ENCODE results near the gene SDC3.
"Not testable (repeated sequence)": the region's sequence is repeated elsewhere in the genome, so short reads cannot be mapped to it uniquely, and the experiment has no call there.

The SDC3 gene

GRCh38 chr1:30947212-30947611, 38.7 kb upstream of the SDC3 start:
- no peak overlapping the region for H3K9ac ChIP-seq (ENCODE audit: low read depth, low read length)
- peaks cover 90% of the 10 kb centered on the region for H3K36me3 ChIP-seq (ENCODE audit: insufficient read depth, low read length)
- H3K27me3 ChIP-seq (ENCODE audit: insufficient read depth, low read length): no peaks in the 10 kb centered on the region
- H3K4me1 ChIP-seq (ENCODE audit: insufficient read depth, low read length): no peaks in the 10 kb centered on the region
- no peaks in the 10 kb centered on the region for H3K9me3 ChIP-seq (ENCODE audit: insufficient read depth, low read depth, low read length)
- no peak overlapping the region for H3K4me3 ChIP-seq (ENCODE audit: low read length)
- H3K27ac ChIP-seq (ENCODE audit: low read depth, low read length): no peak overlapping the region

- WGBS: 97% methylated on average over 7 of the region's 7 CpGs
- Histone ChIP-seq H3K36me3 (ENCODE audit: insufficient read depth, low read length) (peaks cover 91% of the 10 kb centered on the region), H3K9me3 (ENCODE audit: insufficient read depth, low read depth, low read length) (no peaks in the 10 kb centered on the region), H3K9ac (ENCODE audit: low read depth, low read length) (no peak overlapping the region), H3K27ac (ENCODE audit: low read depth, low read length) (no peak overlapping the region), H3K27me3 (ENCODE audit: insufficient read depth, low read length) (no peaks in the 10 kb centered on the region), H3K4me3 (ENCODE audit: low read length) (no peak overlapping the region), H3K4me1 (ENCODE audit: insufficient read depth, low read length) (no peaks in the 10 kb centered on the region)
Measured at GRCh38 chr1:30942326-30942963, 33.9 kb upstream of the SDC3 start.

DNA sequence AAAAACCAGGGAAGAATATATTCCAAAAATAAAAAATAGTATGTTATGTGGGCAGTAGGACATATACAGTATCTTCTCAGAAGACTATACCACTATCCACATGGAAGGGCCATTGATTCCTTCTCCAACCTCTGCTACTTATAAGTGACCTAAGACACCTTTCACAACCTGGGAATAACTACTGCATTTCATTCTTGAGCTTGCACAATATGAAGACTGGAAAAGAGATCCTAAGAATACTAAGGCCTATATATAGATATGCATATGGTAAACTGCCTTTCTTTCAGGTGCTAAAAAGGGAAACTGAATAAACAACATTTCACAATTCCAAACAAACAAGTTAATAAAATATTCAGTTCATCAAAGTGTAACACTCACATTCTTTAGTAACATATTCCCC, 32.0 kb upstream of the SDC3 start:
- Histone ChIP-seq H3K9ac (ENCODE audit: low read depth, low read length) (no peak overlapping the region), H3K27ac (ENCODE audit: low read depth, low read length) (no peak overlapping the region), H3K9me3 (ENCODE audit: insufficient read depth, low read depth, low read length) (no peaks in the 10 kb centered on the region), H3K36me3 (ENCODE audit: insufficient read depth, low read length) (peaks cover 90% of the 10 kb centered on the region), H3K27me3 (ENCODE audit: insufficient read depth, low read length) (no peaks in the 10 kb centered on the region), H3K4me3 (ENCODE audit: low read length) (no peak overlapping the region), H3K4me1 (ENCODE audit: insufficient read depth, low read length) (no peaks in the 10 kb centered on the region)

DNA sequence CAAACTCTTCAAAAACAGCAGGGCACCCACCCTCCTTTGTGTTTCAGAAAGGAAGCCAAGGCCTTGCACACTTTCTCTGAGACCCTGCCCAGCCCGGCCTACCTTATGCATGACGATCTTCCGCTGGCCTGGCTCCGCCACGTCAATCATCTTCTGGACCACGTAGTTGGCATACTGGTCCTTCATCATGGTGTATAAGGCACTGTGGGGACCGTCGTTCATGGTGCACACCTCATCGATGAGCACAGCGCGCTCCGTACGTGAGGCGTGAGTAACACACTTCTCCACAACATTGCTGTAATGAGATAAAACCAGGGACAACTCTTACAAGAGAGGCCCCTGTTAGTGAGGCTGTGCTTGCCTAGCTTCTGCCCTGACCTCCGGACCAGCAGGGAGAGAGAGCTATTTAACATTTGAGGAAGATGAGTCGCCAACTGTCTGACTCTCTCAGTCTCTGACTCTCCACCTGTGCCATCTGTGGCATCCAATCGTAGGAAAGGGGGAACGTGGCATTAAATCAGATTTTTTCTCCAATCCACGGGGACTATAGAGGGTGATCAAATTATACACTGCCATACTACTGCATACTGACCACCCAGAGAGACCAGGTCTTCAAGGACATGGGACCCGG, 28.1 kb upstream of the SDC3 start:
- Histone ChIP-seq H3K36me3 (ENCODE audit: insufficient read depth, low read length) (peaks cover 92% of the 10 kb centered on the region), H3K4me1 (ENCODE audit: insufficient read depth, low read length) (peaks cover 13% of the 10 kb centered on the region; the same call in 1 of the 2 replicates), H3K27me3 (ENCODE audit: insufficient read depth, low read length) (no peaks in the 10 kb centered on the region), H3K4me3 (ENCODE audit: low read length) (no peak overlapping the region), H3K9me3 (ENCODE audit: insufficient read depth, low read depth, low read length) (no peaks in the 10 kb centered on the region), H3K27ac (ENCODE audit: low read depth, low read length) (no peak overlapping the region), H3K9ac (ENCODE audit: low read depth, low read length) (no peak overlapping the region)
- 97% methylated on average over 20 of the region's 20 CpGs for WGBS

- peaks cover 85% of the 10 kb centered on the region for H3K36me3 ChIP-seq (ENCODE audit: insufficient read depth, low read length)
- not testable (repeated sequence) for H3K27ac ChIP-seq (ENCODE audit: low read depth, low read length); H3K27me3 ChIP-seq (ENCODE audit: insufficient read depth, low read length); H3K9me3 ChIP-seq (ENCODE audit: insufficient read depth, low read depth, low read length); H3K4me3 ChIP-seq (ENCODE audit: low read length); H3K9ac ChIP-seq (ENCODE audit: low read depth, low read length)
- WGBS: no CpG with 5 or more reads among the region's 4 CpGs
- H3K4me1 ChIP-seq (ENCODE audit: insufficient read depth, low read length): peaks cover 13% of the 10 kb centered on the region; the same call in 1 of the 2 replicates
Measured at GRCh38 chr1:30935758-30936157, 27.2 kb upstream of the SDC3 start.

DNA sequence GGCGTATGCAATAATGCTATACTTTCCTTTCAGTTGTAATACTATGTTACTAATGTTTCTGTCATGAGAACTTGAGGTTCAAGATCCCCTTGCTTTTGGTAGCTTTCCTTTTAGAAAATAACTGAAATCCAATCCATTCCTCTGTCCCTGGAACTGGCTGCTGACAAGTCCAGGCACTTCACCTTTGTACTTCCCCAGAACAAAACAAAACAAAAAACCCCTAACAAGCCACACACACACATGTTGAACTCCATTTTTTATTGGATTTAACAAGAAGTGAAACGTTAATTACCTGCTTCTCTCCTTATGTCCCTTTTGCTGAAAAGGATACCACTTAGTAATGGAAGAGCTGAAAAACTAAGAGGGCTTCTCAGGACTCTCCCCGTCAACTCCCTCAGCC, 26.1 kb upstream of the SDC3 start:
- peak overlapping the region; percentile 2; the same call in 1 of the 2 replicates for H3K27ac ChIP-seq (ENCODE audit: low read depth, low read length)
- H3K9ac ChIP-seq (ENCODE audit: low read depth, low read length): no peak overlapping the region
- peaks cover 13% of the 10 kb centered on the region; the same call in 1 of the 2 replicates for H3K4me1 ChIP-seq (ENCODE audit: insufficient read depth, low read length)
- peaks cover 73% of the 10 kb centered on the region for H3K36me3 ChIP-seq (ENCODE audit: insufficient read depth, low read length)
- H3K4me3 ChIP-seq (ENCODE audit: low read length): no peak overlapping the region
- 97% methylated on average over 3 of the region's 3 CpGs for WGBS
- no peaks in the 10 kb centered on the region for H3K27me3 ChIP-seq (ENCODE audit: insufficient read depth, low read length)
- H3K9me3 ChIP-seq (ENCODE audit: insufficient read depth, low read depth, low read length): no peaks in the 10 kb centered on the region

DNA sequence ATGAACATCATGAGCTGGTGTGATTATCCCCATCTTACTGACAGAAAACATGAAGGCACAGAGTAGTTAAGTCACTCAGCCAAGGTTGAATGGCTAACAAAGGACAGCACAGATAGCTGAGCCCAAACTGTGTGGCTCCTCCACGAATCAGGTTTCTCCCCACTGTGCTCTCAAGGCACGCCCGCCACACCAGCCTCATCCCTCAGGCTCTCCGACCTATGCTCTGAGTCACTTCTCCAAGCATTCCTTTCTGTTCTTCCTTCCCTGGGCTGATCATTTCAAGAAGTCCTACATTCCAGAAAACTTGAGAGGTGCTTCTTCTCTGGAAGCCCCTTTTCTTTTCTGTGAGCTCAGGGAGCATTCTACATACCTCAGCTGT, 25.3 kb upstream of the SDC3 start:
- Histone ChIP-seq H3K4me1 (ENCODE audit: insufficient read depth, low read length) (peaks cover 13% of the 10 kb centered on the region; the same call in 1 of the 2 replicates), H3K9ac (ENCODE audit: low read depth, low read length) (no peak overlapping the region; the same call in 1 of the 2 replicates), H3K4me3 (ENCODE audit: low read length) (no peak overlapping the region), H3K9me3 (ENCODE audit: insufficient read depth, low read depth, low read length) (no peaks in the 10 kb centered on the region), H3K36me3 (ENCODE audit: insufficient read depth, low read length) (peaks cover 66% of the 10 kb centered on the region), H3K27me3 (ENCODE audit: insufficient read depth, low read length) (no peaks in the 10 kb centered on the region), H3K27ac (ENCODE audit: low read depth, low read length) (no peak overlapping the region)
- 82% methylated on average over 4 of the region's 4 CpGs for WGBS

GRCh38 chr1:30930631-30931173, 22.1 kb upstream of the SDC3 start:
- Histone ChIP-seq H3K27ac (ENCODE audit: low read depth, low read length) (0 out of 2 replicates have a peak overlapping the region, but pooled peaks have one; percentile 19), H3K36me3 (ENCODE audit: insufficient read depth, low read length) (peaks cover 40% of the 10 kb centered on the region), H3K4me3 (ENCODE audit: low read length) (no peak overlapping the region), H3K9ac (ENCODE audit: low read depth, low read length) (no peak overlapping the region), H3K27me3 (ENCODE audit: insufficient read depth, low read length) (no peaks in the 10 kb centered on the region), H3K4me1 (ENCODE audit: insufficient read depth, low read length) (peaks cover 13% of the 10 kb centered on the region; the same call in 1 of the 2 replicates), H3K9me3 (ENCODE audit: insufficient read depth, low read depth, low read length) (no peaks in the 10 kb centered on the region)
- 90% methylated on average over 6 of the region's 6 CpGs for WGBS

GRCh38 chr1:30929944-30930525, 21.5 kb upstream of the SDC3 start:
- no peaks in the 10 kb centered on the region for H3K27me3 ChIP-seq (ENCODE audit: insufficient read depth, low read length)
- peaks cover 11% of the 10 kb centered on the region; the same call in 1 of the 2 replicates for H3K4me1 ChIP-seq (ENCODE audit: insufficient read depth, low read length)
- H3K36me3 ChIP-seq (ENCODE audit: insufficient read depth, low read length): peaks cover 35% of the 10 kb centered on the region
- no peaks in the 10 kb centered on the region for H3K9me3 ChIP-seq (ENCODE audit: insufficient read depth, low read depth, low read length)
- no peak overlapping the region for H3K9ac ChIP-seq (ENCODE audit: low read depth, low read length)
- H3K4me3 ChIP-seq (ENCODE audit: low read length): no peak overlapping the region
- H3K27ac ChIP-seq (ENCODE audit: low read depth, low read length): no peak overlapping the region
- 94% methylated on average over 8 of the region's 8 CpGs for WGBS

GRCh38 chr1:30929135-30929889, 20.8 kb upstream of the SDC3 start:
- Histone ChIP-seq H3K9ac (ENCODE audit: low read depth, low read length) (no peak overlapping the region), H3K27ac (ENCODE audit: low read depth, low read length) (no peak overlapping the region), H3K27me3 (ENCODE audit: insufficient read depth, low read length) (no peaks in the 10 kb centered on the region), H3K36me3 (ENCODE audit: insufficient read depth, low read length) (peaks cover 28% of the 10 kb centered on the region), H3K9me3 (ENCODE audit: insufficient read depth, low read depth, low read length) (no peaks in the 10 kb centered on the region), H3K4me1 (ENCODE audit: insufficient read depth, low read length) (peaks cover 6% of the 10 kb centered on the region; the same call in 1 of the 2 replicates), H3K4me3 (ENCODE audit: low read length) (no peak overlapping the region)
- 45% methylated on average over 6 of the region's 6 CpGs for WGBS

GRCh38 chr1:30928789-30929134, 20.2 kb upstream of the SDC3 start:
- Histone ChIP-seq H3K9ac (ENCODE audit: low read depth, low read length) (no peak overlapping the region), H3K4me1 (ENCODE audit: insufficient read depth, low read length) (0 out of 2 replicates have a peak, but pooled peaks cover under 1% of the 10 kb centered on the region), H3K4me3 (ENCODE audit: low read length) (no peak overlapping the region), H3K27me3 (ENCODE audit: insufficient read depth, low read length) (no peaks in the 10 kb centered on the region), H3K27ac (ENCODE audit: low read depth, low read length) (no peak overlapping the region), H3K9me3 (ENCODE audit: insufficient read depth, low read depth, low read length) (no peaks in the 10 kb centered on the region), H3K36me3 (ENCODE audit: insufficient read depth, low read length) (peaks cover 22% of the 10 kb centered on the region)
- 90% methylated on average over 2 of the region's 2 CpGs for WGBS

All from HUES64 (cell line).